ENCODE data around the gene MMRN1. TPM values are rescaled to one million over a fixed set of nuclear protein-coding genes. Genes with fewer than 3 reads are reported as not detected.

MMRN1 gene
- total and polyA plus RNA-seq, 7 donors, result 0.44 to 2.3 (median 1.7) TPM

GRCh38 chr4:89995814-89996213 lies 101.2 kb downstream of the MMRN1 start:
- Histone ChIP-seq H3K36me3 (ENCODE audit: insufficient read depth in 1 of 2, low read depth in 1 of 2) (no peaks in the 10 kb centered on the region), H3K9me3 (no peaks in the 10 kb centered on the region), H3K27ac (no peak overlapping the region), H3K4me3 (no peak overlapping the region), H3K4me1 (no peaks in the 10 kb centered on the region), H3K27me3 (ENCODE audit: insufficient read depth in 3 of 3, low read length in 2 of 3) (no peaks in the 10 kb centered on the region)
- intact Hi-C loops (cut with DNase I), result no loop called here
- no peak for TF ChIP-seq CTCF (IDR thresholded peaks at IDR 0.05)
- ATAC-seq (no peak), DNase-seq (no peak)
- 84 to 88% (median 85%) methylated on average over 2 of the region's 2 CpGs for whole genome bisulfite sequencing, 3 donors

GRCh38 chr4:89997171-89997704 lies 102.6 kb downstream of the MMRN1 start:
- Histone ChIP-seq H3K4me3 (no peak overlapping the region), H3K9me3 (no peaks in the 10 kb centered on the region), H3K27ac (no peak overlapping the region), H3K27me3 (ENCODE audit: insufficient read depth in 3 of 3, low read length in 2 of 3) (no peaks in the 10 kb centered on the region), H3K4me1 (no peaks in the 10 kb centered on the region), H3K36me3 (ENCODE audit: insufficient read depth in 1 of 2, low read depth in 1 of 2) (no peaks in the 10 kb centered on the region)
- 90 to 93% (median 91%) methylated on average over 4 of the region's 4 CpGs for whole genome bisulfite sequencing, 3 donors
- DNase-seq (no peak), ATAC-seq (no peak)
- intact Hi-C loops (cut with DNase I), result no loop called here
- no peak for TF ChIP-seq CTCF (IDR thresholded peaks at IDR 0.05)

- H3K27ac ChIP-seq, result no peak overlapping the region
- no peak overlapping the region for H3K4me3 ChIP-seq
- intact Hi-C loops (cut with DNase I), result no loop called here
- WGBS, 3 donors, result 35 to 40% (median 38%) methylated on average over 6 of the region's 6 CpGs
- no peaks in the 10 kb centered on the region for H3K4me1 ChIP-seq
- no peaks in the 10 kb centered on the region for H3K27me3 ChIP-seq (ENCODE audit: insufficient read depth in 3 of 3, low read length in 2 of 3)
- no peak for ATAC-seq
- no peak for TF ChIP-seq CTCF (IDR thresholded peaks at IDR 0.05)
- no peaks in the 10 kb centered on the region for H3K36me3 ChIP-seq (ENCODE audit: insufficient read depth in 1 of 2, low read depth in 1 of 2)
- no peaks in the 10 kb centered on the region for H3K9me3 ChIP-seq
- no peak for DNase-seq
Measured at GRCh38 chr4:89998469-89999011, 103.9 kb downstream of the MMRN1 start.

GRCh38 chr4:90001023-90001422 lies 106.4 kb downstream of the MMRN1 start:
- H3K9me3 ChIP-seq, result no peaks in the 10 kb centered on the region
- no peak for TF ChIP-seq CTCF (IDR thresholded peaks at IDR 0.05)
- ATAC-seq (no peak), DNase-seq (no peak)
- no peak overlapping the region for H3K4me3 ChIP-seq
- no peaks in the 10 kb centered on the region for H3K36me3 ChIP-seq (ENCODE audit: insufficient read depth in 1 of 2, low read depth in 1 of 2)
- no peaks in the 10 kb centered on the region for H3K27me3 ChIP-seq (ENCODE audit: insufficient read depth in 3 of 3, low read length in 2 of 3)
- no peak overlapping the region for H3K27ac ChIP-seq
- H3K4me1 ChIP-seq, result no peaks in the 10 kb centered on the region
- WGBS, 3 donors, result 13 to 15% (median 15%) methylated on average over 2 of the region's 2 CpGs
- intact Hi-C loops (cut with DNase I), result no loop called here

Data from psoas muscle (tissue), 8 donors.